GM12872 (cell line): Measurements from ENCODE around the gene EIF3CL.
"Not testable (repeated sequence)": the region's sequence is repeated elsewhere in the genome, so short reads cannot be mapped to it uniquely, and the experiment has no call there.

Source experiments
- CTCF ChIP-seq: IDR thresholded peaks from 3 replicates; pipeline ENCODE4 v1.5.1; 2011; ENCODE audit warnings: low read depth, mild to moderate bottlenecking, low read length, moderate library complexity; ENCODE audit not compliant: insufficient read depth

Gene EIF3CL

GRCh38 chr16:28403220-28404072 lies at the start of gene EIF3CL:
TSS of gene EIF3CL (minus strand) at chr16:28403841. CDS start at chr16:28403618, 223 bp downstream.
- TF ChIP-seq CTCF = not testable (repeated sequence)

DNA sequence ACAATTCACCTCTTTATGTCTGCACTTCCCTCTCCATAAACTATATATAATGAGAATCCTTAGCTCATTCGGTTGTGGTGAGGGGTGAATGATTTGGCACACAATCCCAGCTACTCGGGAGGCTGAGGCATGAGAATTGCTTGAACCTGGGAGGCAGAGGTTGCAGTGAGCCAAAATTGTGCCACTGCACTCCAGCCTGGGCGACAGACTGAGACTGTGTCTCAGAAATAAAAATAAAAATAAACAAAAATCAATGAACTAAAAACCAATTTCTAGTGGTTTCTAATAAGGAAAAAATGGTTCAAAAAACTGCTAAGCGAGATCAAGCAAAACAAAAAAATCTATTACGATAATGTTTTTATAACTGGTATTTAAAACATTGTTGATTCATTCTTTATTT lies 40.2 kb downstream of the EIF3CL start, which contains the start of gene NPIPB6:
Gene NPIPB6, minus strand, starts transcription at position 101 of the 400 bp plus-strand sequence. CDS start 686 bp downstream, outside the sequence.
- TF ChIP-seq CTCF = not testable (repeated sequence)
